HG02610 (cell line): Measurements from ENCODE around the gene CLK4.
"Not testable (repeated sequence)": the region's sequence is repeated elsewhere in the genome, so short reads cannot be mapped to it uniquely, and the experiment has no call there.

Experiments used
- ATAC-seq: cut with Tn5 transposase; IDR thresholded peaks from one replicate; pipeline ENCODE4 v1.9.1; 2021; ENCODE audit warnings: mild to moderate bottlenecking, moderate library complexity; ENCODE audit not compliant: unreplicated experiment

CLK4 gene

GRCh38 chr5:178589180-178590140 lies 37.4 kb downstream of the CLK4 start:
- ATAC-seq, result no peak

DNA sequence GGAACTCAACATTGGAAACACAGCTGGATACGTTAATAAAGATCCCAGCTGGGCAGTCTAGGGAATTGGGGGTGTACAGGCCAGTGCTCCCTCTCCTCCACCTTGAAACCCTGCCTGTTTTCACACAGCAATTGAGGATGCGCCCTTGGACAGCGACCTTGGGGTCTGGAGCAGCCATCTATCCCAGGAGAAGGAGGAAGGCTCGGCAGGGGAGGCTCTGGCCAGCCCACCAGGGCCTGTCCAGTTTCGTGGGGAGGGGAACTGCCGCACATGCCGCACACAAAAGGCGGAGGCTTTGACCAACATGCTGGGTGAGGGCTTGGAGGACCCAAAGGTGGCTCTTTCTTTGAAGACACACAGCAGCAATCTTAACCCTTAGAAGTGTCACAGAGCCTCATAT lies 38.1 kb downstream of the CLK4 start:
- no peak for ATAC-seq

DNA sequence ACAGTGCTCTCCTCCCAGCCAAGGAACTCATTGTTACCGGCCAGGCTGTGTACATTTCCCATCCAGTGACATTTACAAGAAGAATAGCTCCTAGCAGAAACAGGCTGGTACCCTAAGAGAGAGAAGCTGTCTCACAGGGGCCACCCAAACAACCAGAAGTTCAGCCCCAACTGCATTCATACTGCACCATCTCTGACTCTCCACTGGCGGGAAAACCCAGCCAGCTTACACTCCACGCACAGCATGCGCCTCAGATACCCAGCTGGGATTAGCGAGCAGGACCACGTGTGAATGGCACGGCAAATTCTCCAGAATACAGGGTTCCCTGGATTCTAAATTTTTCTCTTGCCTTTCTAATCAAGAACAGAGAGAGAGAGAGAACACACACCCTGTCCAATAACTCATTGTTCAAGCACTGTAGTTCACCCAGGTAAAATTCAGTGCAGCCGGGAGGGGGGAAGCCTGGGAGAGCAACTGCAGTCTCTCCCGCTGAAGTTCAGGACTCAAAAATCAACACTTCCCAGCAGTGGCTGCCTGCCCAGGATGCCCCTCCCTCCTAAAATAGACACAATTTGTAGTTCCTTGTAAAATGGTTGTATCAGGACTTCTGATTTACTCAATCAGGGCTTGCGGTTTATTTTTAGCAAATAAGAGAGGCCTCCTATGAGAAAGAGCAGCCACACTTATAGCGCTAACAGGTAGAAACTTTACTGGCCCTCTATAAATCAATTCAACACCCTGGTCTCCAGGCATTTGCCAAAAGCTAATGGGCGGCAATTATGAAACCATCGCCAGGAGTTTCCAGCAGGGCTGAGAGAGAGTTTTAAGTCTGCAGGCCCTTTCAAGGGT lies 38.9 kb downstream of the CLK4 start:
- ATAC-seq, result no peak

GRCh38 chr5:178586396-178586795 lies 40.5 kb downstream of the CLK4 start:
- ATAC-seq, result no peak

DNA sequence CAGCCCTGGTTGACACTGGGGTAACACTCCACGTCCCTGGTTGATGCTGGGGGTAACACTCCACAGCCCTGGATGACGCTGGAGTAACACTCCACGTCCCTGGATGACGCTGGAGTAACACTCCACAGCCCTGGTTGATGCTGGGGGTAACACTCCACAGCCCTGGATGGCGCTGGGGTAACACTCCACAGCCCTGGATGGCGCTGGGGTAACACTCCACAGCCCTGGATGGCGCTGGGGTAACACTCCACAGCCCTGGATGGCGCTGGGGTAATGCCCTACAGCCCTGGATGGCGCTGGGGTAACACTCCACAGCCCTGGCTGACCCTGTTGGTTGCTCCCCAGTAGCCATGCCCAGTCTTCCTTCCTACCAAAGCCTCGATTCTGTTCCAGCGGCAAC lies 41.4 kb downstream of the CLK4 start:
- ATAC-seq, result not testable (repeated sequence)

DNA sequence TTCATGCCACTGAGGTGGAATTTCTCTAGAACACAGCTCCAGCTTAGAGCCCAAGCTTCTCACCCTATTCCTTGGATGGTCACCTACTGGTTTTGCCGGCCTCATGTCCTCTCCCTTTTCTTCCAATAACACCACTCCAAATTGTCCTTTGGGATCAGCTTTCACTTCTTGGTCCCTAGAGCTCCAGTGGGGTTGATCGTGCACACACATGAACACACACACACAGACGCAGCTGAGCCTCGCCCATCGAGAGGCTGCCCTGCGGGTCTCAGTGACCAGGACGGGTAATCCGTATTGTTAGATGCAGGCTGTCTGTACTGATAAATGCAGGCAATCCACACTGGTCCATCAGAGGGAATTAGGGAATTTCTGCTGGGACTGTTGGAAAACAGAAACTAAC lies 43.6 kb downstream of the CLK4 start:
- ATAC-seq, result no peak

GRCh38 chr5:178582291-178582690 lies 44.6 kb downstream of the CLK4 start:
- ATAC-seq, result no peak

- no peak for ATAC-seq
Observed at GRCh38 chr5:178581621-178582020, 45.2 kb downstream of the CLK4 start.

DNA sequence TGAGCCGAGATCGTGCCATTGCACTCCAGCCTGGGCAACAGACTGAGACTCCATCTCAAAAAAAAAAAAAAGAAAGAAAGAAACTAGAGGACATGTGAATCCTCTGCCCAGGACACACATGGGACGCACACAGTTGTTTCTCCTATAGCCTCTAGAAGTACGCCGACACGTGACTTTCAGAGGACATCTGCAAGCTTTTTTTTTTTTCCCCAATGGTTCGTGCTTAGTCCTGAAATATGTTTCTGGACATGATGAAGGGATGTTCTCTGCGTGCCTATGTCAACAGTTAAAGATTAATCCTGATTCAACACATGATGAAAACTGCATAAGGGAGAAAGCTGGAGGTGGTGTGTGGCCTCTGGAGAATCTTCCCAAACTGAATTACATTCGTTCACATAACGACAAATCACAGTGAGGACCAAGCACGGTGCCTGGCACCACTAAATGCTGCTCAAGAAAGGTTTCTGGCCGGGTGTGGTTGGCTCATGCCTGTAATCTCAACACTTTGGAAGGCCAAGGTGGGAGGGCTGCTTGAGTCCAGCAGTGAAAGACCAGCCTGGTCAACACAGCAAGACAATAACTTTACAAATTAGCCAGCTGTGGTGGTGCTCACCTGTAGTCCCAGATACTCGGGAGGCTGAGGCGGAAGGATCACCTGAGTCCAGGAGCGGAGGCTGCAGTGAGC lies 46.4 kb downstream of the CLK4 start:
- ATAC-seq, result no peak

DNA sequence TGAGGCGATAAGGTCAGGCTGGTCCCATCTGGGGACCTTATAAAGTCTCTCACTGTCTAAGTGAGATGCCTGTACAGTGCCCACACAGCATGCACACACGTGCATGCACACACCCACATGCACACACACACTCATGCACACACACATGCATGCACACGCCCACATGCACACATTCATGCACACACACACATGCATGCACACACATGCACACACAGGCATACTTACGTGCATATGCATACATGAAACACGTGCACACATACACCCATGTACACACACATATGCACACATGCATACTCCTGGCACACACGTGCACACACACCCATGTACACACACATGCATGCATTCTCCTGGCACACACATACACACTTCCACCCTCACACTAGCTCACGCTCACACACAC lies 48.9 kb downstream of the CLK4 start:
- no peak for ATAC-seq

DNA sequence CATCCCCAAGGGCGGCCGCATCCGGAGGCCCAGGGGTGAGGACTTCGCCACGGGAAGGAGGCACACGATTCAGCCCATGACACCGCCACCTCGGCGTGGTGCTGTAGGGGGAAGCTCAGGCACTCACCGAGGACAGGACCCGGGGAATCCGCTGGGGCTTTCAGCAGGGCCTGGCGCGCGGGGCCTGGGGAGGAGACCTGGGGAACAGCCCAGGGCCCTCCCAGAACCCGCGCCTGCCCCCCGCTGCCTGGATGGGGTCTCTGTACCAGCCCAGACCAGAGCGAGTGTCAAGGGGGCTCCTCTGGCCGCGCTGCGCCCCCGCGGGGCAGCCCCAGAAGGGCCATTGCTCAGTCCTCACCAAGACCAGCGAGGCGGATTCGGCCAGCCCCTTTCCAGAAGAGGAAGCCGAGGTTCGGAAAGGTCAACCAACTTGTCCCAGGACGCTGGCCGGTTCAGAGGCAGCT lies 49.4 kb downstream of the CLK4 start:
- no peak for ATAC-seq

GRCh38 chr5:178576591-178577351 lies 50.1 kb downstream of the CLK4 start:
- ATAC-seq, result no peak

DNA sequence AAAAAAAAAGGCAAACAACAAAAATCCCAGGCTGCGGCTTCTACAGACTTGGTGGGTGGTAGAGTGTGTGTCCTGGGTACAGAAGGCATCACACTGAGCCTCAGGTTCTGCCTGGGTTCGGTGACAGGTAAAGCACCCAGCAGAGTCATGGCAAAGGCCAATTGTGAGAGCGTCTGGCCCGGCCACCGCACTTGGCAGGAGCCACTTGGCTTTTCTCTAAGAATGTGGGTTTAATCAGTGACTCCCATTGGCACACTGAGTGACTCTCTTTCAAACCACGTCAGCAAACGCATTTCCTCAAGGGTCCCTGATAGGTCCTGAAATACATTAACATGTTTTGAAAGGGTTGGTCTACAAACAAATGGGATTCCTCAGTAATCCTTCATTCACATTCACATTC lies 53.6 kb downstream of the CLK4 start:
- no peak for ATAC-seq

DNA sequence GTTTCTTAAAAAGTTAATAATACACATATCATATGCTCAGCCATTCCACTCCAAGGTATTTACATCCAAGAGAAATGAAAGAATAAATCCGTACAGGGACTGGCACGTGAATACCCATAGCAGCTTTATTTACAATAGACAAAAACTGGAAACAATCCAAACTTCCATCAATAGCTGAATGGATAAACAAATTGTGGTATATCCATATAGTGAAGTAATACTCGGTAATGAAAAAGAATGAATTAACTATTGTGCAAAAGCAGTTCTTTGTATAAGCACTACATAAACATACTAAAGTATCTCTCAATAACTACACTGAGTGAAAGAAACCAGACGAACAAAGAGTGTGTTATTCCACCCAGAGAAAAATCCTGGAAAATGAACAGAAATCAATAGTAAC lies 54.2 kb downstream of the CLK4 start:
- no peak for ATAC-seq

- ATAC-seq, result no peak
Observed at GRCh38 chr5:178569485-178569884, 57.4 kb downstream of the CLK4 start.

GRCh38 chr5:178564811-178565550 lies 61.9 kb downstream of the CLK4 start:
- ATAC-seq, result no peak

GRCh38 chr5:178564397-178564796 lies 62.5 kb downstream of the CLK4 start:
- no peak for ATAC-seq

- no peak for ATAC-seq
Observed at GRCh38 chr5:178563621-178564020, 63.2 kb downstream of the CLK4 start.

- no peak for ATAC-seq
Observed at GRCh38 chr5:178561746-178562264, 65.0 kb downstream of the CLK4 start.
